Measurements from ENCODE around the gene RBBP8NL.

RBBP8NL gene

DNA sequence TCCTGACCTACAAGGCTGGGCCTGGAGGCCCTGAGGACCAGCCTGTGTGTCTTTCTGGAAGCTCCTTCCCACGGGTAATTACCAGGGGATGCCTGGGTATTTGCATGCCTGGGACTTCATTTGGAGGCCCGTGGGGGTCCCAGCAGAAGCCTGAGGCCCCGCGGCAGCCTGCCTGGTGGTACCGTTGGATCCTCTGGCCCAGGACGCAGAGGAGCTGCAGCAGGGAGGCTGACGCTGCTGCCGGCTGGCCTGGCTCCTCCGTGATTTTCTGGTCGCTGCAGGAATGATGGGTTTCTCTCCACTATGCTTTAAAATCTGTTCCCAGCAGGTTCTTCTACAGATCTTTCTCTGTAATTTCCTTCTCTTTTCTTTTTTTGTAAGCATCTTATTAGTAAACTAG lies 26.8 kb downstream of the RBBP8NL start:
- no peak overlapping the region for H3K9ac ChIP-seq (ENCODE audit: low read depth, low read length)
- peaks cover 43% of the 10 kb centered on the region for H3K36me3 ChIP-seq (ENCODE audit: insufficient read depth, low read length)
- no peak overlapping the region for H3K27ac ChIP-seq (ENCODE audit: low read length)
- H3K4me1 ChIP-seq (ENCODE audit: insufficient read depth, low read length) = peaks cover 15% of the 10 kb centered on the region
- peaks cover 27% of the 10 kb centered on the region for H3K79me2 ChIP-seq (ENCODE audit: insufficient read depth, low read length)
- H3K4me3 ChIP-seq (ENCODE audit: low read depth in 1 of 2, low read length in 2 of 2) = no peak overlapping the region
- ATAC-seq (ENCODE audit: insufficient read depth, low read depth) = no peak
- no peak overlapping the region for H2AFZ ChIP-seq (ENCODE audit: low read depth, low read length)
- TF ChIP-seq EZH2 (IDR thresholded peaks at IDR 0.05; ENCODE audit: borderline replicate concordance, low read depth, low read length, severe bottlenecking) = no peak
- TF ChIP-seq, protein P1, sequence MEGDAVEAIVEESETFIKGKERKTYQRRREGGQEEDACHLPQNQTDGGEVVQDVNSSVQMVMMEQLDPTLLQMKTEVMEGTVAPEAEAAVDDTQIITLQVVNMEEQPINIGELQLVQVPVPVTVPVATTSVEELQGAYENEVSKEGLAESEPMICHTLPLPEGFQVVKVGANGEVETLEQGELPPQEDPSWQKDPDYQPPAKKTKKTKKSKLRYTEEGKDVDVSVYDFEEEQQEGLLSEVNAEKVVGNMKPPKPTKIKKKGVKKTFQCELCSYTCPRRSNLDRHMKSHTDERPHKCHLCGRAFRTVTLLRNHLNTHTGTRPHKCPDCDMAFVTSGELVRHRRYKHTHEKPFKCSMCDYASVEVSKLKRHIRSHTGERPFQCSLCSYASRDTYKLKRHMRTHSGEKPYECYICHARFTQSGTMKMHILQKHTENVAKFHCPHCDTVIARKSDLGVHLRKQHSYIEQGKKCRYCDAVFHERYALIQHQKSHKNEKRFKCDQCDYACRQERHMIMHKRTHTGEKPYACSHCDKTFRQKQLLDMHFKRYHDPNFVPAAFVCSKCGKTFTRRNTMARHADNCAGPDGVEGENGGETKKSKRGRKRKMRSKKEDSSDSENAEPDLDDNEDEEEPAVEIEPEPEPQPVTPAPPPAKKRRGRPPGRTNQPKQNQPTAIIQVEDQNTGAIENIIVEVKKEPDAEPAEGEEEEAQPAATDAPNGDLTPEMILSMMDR (IDR thresholded peaks at IDR 0.05; ENCODE audit: borderline replicate concordance, extremely low read depth, low read length, poor library complexity, severe bottlenecking) = no peak
- peaks cover 44% of the 10 kb centered on the region for H4K20me1 ChIP-seq (ENCODE audit: insufficient read depth, low read length)
- no peaks in the 10 kb centered on the region for H3K27me3 ChIP-seq (ENCODE audit: insufficient read depth, low read length, poor library complexity)
- no peaks in the 10 kb centered on the region for H3K9me3 ChIP-seq (ENCODE audit: insufficient read depth, low read length, severe bottlenecking)
- no peak for DNase-seq
- H3K4me2 ChIP-seq (ENCODE audit: insufficient read depth, low read length) = no peak overlapping the region

DNA sequence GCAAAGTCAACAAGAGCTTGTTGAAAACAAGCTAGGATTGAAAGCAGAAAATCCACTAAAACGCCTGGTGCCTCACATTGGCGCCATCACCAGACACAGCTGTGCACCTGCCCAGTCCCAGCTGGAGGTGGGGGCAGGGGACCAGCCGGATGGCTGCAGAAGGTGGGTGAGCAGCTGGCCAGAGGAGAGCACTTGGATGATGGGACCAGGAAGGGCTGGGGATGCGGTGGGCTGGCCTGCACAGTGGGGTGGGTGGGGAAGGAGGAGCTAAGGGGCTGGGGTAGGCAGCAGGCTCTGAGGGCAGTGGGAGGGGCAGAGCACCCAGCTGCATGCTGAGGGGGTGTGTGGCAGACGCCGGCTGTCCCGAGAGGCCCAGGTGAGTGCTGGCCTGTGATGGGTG lies 27.3 kb downstream of the RBBP8NL start:
- no peak overlapping the region for H2AFZ ChIP-seq (ENCODE audit: low read depth, low read length)
- no peaks in the 10 kb centered on the region for H3K9me3 ChIP-seq (ENCODE audit: insufficient read depth, low read length, severe bottlenecking)
- no peak for DNase-seq
- peaks cover 10% of the 10 kb centered on the region for H3K4me1 ChIP-seq (ENCODE audit: insufficient read depth, low read length)
- H3K27me3 ChIP-seq (ENCODE audit: insufficient read depth, low read length, poor library complexity) = no peaks in the 10 kb centered on the region
- H3K79me2 ChIP-seq (ENCODE audit: insufficient read depth, low read length) = peaks cover 22% of the 10 kb centered on the region
- ATAC-seq (ENCODE audit: insufficient read depth, low read depth) = no peak
- peaks cover 40% of the 10 kb centered on the region for H4K20me1 ChIP-seq (ENCODE audit: insufficient read depth, low read length)
- H3K27ac ChIP-seq (ENCODE audit: low read length) = no peak overlapping the region
- H3K4me3 ChIP-seq (ENCODE audit: low read depth in 1 of 2, low read length in 2 of 2) = no peak overlapping the region
- no peak overlapping the region for H3K9ac ChIP-seq (ENCODE audit: low read depth, low read length)
- H3K36me3 ChIP-seq (ENCODE audit: insufficient read depth, low read length) = peaks cover 39% of the 10 kb centered on the region
- TF ChIP-seq EZH2 (IDR thresholded peaks at IDR 0.05; ENCODE audit: borderline replicate concordance, low read depth, low read length, severe bottlenecking) = no peak
- TF ChIP-seq, protein P1 (IDR thresholded peaks at IDR 0.05; ENCODE audit: borderline replicate concordance, extremely low read depth, low read length, poor library complexity, severe bottlenecking) = no peak
- no peak overlapping the region for H3K4me2 ChIP-seq (ENCODE audit: insufficient read depth, low read length)

DNA sequence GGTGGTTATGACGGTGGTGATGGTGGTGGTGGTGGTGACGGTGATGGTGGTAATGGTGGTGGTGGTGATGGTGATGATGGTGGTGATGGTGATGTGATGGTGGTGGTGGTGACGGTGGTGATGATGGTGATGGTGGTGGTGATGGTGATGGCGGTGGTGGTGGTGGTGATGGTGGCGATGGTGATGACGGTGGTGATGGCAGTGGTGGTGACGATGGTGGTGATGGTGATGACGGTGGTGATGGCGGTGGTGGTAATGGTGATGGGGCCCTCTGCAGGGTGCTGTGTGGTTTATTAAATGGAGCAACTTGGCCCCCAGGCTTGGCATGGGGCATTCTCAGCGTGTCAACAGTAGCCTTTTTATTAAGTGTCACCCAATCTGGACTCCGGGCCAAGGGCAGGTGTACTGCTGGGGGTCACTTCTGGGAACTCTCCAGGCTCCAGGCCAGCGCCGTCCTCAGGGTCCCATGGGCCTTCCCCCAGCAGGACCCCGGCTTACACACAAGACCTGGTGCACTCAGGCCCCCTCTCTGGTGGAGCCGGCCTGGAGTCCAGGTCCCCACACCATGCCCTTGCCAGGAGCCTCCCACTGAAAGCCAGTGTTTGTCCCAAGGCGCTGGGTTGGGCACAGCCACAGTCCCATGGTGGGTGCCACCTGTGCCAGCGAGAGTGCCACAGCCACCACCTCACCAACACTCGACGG lies 29.1 kb downstream of the RBBP8NL start:
- H3K79me2 ChIP-seq (ENCODE audit: insufficient read depth, low read length) = peaks cover 7% of the 10 kb centered on the region; the same call in 1 of the 2 replicates
- H3K4me2 ChIP-seq (ENCODE audit: insufficient read depth, low read length) = no peak overlapping the region
- peaks cover 33% of the 10 kb centered on the region for H4K20me1 ChIP-seq (ENCODE audit: insufficient read depth, low read length)
- H3K9me3 ChIP-seq (ENCODE audit: insufficient read depth, low read length, severe bottlenecking) = no peaks in the 10 kb centered on the region
- peaks cover 35% of the 10 kb centered on the region for H3K36me3 ChIP-seq (ENCODE audit: insufficient read depth, low read length)
- no peak overlapping the region for H3K27ac ChIP-seq (ENCODE audit: low read length)
- no peak overlapping the region for H3K4me3 ChIP-seq (ENCODE audit: low read depth in 1 of 2, low read length in 2 of 2)
- DNase-seq (no peak), ATAC-seq (ENCODE audit: insufficient read depth, low read depth) (no peak)
- H3K27me3 ChIP-seq (ENCODE audit: insufficient read depth, low read length, poor library complexity) = no peaks in the 10 kb centered on the region
- no peak overlapping the region for H3K9ac ChIP-seq (ENCODE audit: low read depth, low read length)
- TF ChIP-seq EZH2 (IDR thresholded peaks at IDR 0.05; ENCODE audit: borderline replicate concordance, low read depth, low read length, severe bottlenecking) = no peak
- TF ChIP-seq, protein P1 (IDR thresholded peaks at IDR 0.05; ENCODE audit: borderline replicate concordance, extremely low read depth, low read length, poor library complexity, severe bottlenecking) = no peak
- no peak overlapping the region for H2AFZ ChIP-seq (ENCODE audit: low read depth, low read length)
- no peaks in the 10 kb centered on the region for H3K4me1 ChIP-seq (ENCODE audit: insufficient read depth, low read length)

Measured in DND-41 (cell line).